WTC11 (cell line): Measurements from ENCODE around the gene MICU2.

Experiments used
- CTCF ChIP-seq: fragments of 200-600 bp; IDR thresholded peaks from 2 replicates; pipeline ENCODE4 v1.8.0; 2022; ENCODE audit warnings: antibody characterized with exemption
- EMX1 ChIP-seq: fragments of 250-450 bp; sonication (Bioruptor Pico); IDR thresholded peaks from 2 replicates; pipeline ENCODE4 v1.8.0; 2021; ENCODE audit warnings: mild to moderate bottlenecking
- PRDM15 ChIP-seq: sonication (generic); formaldehyde crosslinking; IDR thresholded peaks from 2 replicates; pipeline ENCODE4 v1.8.0; 2022; ENCODE audit warnings: missing genetic modification reagents
- RELA ChIP-seq: sonication (generic); formaldehyde crosslinking; IDR thresholded peaks from 2 replicates; pipeline ENCODE4 v1.8.1; 2022; ENCODE audit warnings: missing genetic modification reagents, mild to moderate bottlenecking, borderline replicate concordance
- SMAD3 ChIP-seq: sonication (generic); formaldehyde crosslinking; IDR thresholded peaks from 2 replicates; pipeline ENCODE4 v1.8.0; 2022; ENCODE audit warnings: missing genetic modification reagents, mild to moderate bottlenecking, borderline replicate concordance
- SP1 ChIP-seq: sonication (generic); formaldehyde crosslinking; conservative IDR thresholded peaks from 2 replicates; pipeline ENCODE4 v1.8.1; 2022; ENCODE audit warnings: missing genetic modification reagents
- USF1 ChIP-seq: sonication (generic); formaldehyde crosslinking; IDR thresholded peaks from 2 replicates; pipeline ENCODE4 v1.8.0; 2022; ENCODE audit warnings: mild to moderate bottlenecking, missing genetic modification reagents
- ZNF263 ChIP-seq: sonication (generic); formaldehyde crosslinking; IDR thresholded peaks from 2 replicates; pipeline ENCODE4 v1.8.1; 2022; ENCODE audit warnings: low read depth, mild to moderate bottlenecking, moderate library complexity, missing genetic modification reagents
- ZNF512 ChIP-seq: sonication (generic); formaldehyde crosslinking; IDR thresholded peaks from 2 replicates; pipeline ENCODE4 v1.8.1; 2022; ENCODE audit warnings: missing genetic modification reagents, borderline replicate concordance

- TF ChIP-seq CTCF: no peak
- no peak for TF ChIP-seq EMX1 (CRISPR knock-in tag)
- no peak for TF ChIP-seq PRDM15 (CRISPR knock-in tag)
- no peak for TF ChIP-seq SP1
- no peak for TF ChIP-seq USF1 (CRISPR knock-in tag)
- TF ChIP-seq ZNF512 (CRISPR knock-in tag): no peak
- TF ChIP-seq ZNF263: no peak
- no peak for TF ChIP-seq SMAD3 (CRISPR knock-in tag)
- TF ChIP-seq RELA (CRISPR knock-in tag): no peak
Observed at GRCh38 chr13:21463424-21463823, 140.5 kb downstream of the MICU2 start.
